Naive B cell (primary cell): ENCODE measurements around the gene C8A. TPM values are rescaled to one million over a fixed set of nuclear protein-coding genes. Genes with fewer than 3 reads are reported as not detected.

Experiments used
- ATAC-seq, 2 donors: fragments of 150-1000 bp; cut with Tn5 transposase; 2 replicates each; pipeline ENCODE4 v1.10.0; 2021; ENCODE audit warnings: low read depth in 2 of 2, mild to moderate bottlenecking in 2 of 2, moderate library complexity in 2 of 2
- DNase-seq: peaks from one replicate; pipeline ENCODE4 v3.0.0; 2022
- H3K27ac Mint-ChIP-seq, 6 donors: one replicate each; pipeline ENCODE4 v1.8.0; 2020 to 2022; ENCODE audit warnings: mild to moderate bottlenecking in 6 of 6, mixed read lengths in 6 of 6, moderate library complexity in 5 of 6, inconsistent platforms in 2 of 6
- H3K27me3 Mint-ChIP-seq, 3 donors: one replicate each; pipeline ENCODE4 v1.8.0; 2021 to 2022; ENCODE audit warnings: mixed read lengths in 3 of 3, mild to moderate bottlenecking in 1 of 3
- H3K36me3 Mint-ChIP-seq, 2 donors: one replicate each; pipeline ENCODE4 v1.8.0; 2020 to 2022; ENCODE audit warnings: mixed read lengths in 2 of 2, inconsistent platforms in 1 of 2, mild to moderate bottlenecking in 1 of 2
- H3K4me1 Mint-ChIP-seq, 3 donors: one replicate each; pipeline ENCODE4 v1.8.0; 2020 to 2022; ENCODE audit warnings: mixed read lengths in 3 of 3, inconsistent platforms in 1 of 3, mild to moderate bottlenecking in 1 of 3, moderate library complexity in 1 of 3
- H3K4me3 Mint-ChIP-seq, 8 donors: one replicate each; pipeline ENCODE4 v1.8.0; 2020 to 2022; ENCODE audit warnings: mild to moderate bottlenecking in 8 of 8, mixed read lengths in 8 of 8, moderate library complexity in 8 of 8, inconsistent platforms in 2 of 8
- H3K9me3 Mint-ChIP-seq, 7 donors: one replicate each; pipeline ENCODE4 v1.8.0; 2020 to 2022; ENCODE audit warnings: mixed read lengths in 7 of 7, mild to moderate bottlenecking in 5 of 7, inconsistent platforms in 2 of 7, moderate library complexity in 1 of 7
- polyA plus RNA-seq, 6 donors: library from polyadenylated mRNA; unstranded; fragments of 300-500 nt; fragmentation: Illumina TruSeq; gene quantifications; one replicate each; pipeline ENCODE4 v1.2.3, GENCODE V29; 2021; ENCODE audit warnings: low read depth in 6 of 6

The C8A gene
- polyA plus RNA-seq, 6 donors from 2014 or later = not detected

GRCh38 chr1:56825436-56825835 is 29.2 kb upstream of the C8A start:
- H3K4me1 Mint-ChIP-seq = no peaks in the 10 kb centered on the region
- no peak for DNase-seq
- peaks cover 0 to 1% (median 0%) of the 10 kb centered on the region in 7 donors for H3K9me3 Mint-ChIP-seq
- H3K27me3 Mint-ChIP-seq = peaks cover 19 to 40% (median 30%) of the 10 kb centered on the region in 3 donors
- ATAC-seq = no peak
- no peak overlapping the region for H3K4me3 Mint-ChIP-seq
- H3K36me3 Mint-ChIP-seq = no peaks in the 10 kb centered on the region
- no peak overlapping the region for H3K27ac Mint-ChIP-seq

DNA sequence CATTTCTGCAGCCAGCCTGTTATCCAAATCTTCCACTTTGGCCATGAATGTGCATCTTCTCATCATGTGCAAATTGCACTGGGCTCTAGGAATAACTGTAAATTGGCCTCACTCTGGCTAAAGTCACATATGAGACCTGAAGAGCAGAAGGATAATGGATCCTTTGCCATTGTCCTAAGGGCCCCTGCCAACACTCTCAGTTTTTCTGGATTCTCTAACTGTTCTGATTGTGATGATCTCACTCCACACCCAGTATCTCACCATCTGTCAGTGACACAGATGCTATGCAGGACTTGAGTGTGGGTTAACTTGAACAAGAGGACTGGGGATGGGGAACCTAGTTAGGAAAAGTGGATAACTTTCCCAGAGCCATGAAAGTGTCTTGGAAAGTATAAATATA is 26.9 kb upstream of the C8A start:
- no peak overlapping the region for H3K4me3 Mint-ChIP-seq
- H3K36me3 Mint-ChIP-seq = no peaks in the 10 kb centered on the region
- peaks cover 0 to 7% (median 0%) of the 10 kb centered on the region in 3 donors for H3K4me1 Mint-ChIP-seq
- DNase-seq (no peak), ATAC-seq (no peak)
- peaks cover 23 to 47% (median 29%) of the 10 kb centered on the region in 3 donors for H3K27me3 Mint-ChIP-seq
- peaks cover 0 to 1% (median 0%) of the 10 kb centered on the region in 7 donors for H3K9me3 Mint-ChIP-seq
- no peak overlapping the region for H3K27ac Mint-ChIP-seq

- H3K27me3 Mint-ChIP-seq = peaks cover 25 to 40% (median 29%) of the 10 kb centered on the region in 3 donors
- H3K4me3 Mint-ChIP-seq = no peak overlapping the region
Measured at GRCh38 chr1:56830052-56830451, 24.5 kb upstream of the C8A start.

GRCh38 chr1:56831871-56832693 is 22.5 kb upstream of the C8A start:
- peaks cover 0 to 7% (median 0%) of the 10 kb centered on the region in 3 donors for H3K4me1 Mint-ChIP-seq
- ATAC-seq (peak in 1 of 2 donors; percentile 32), DNase-seq (peak; percentile 52)
- no peaks in the 10 kb centered on the region for H3K9me3 Mint-ChIP-seq
- H3K27me3 Mint-ChIP-seq = peaks cover 21 to 32% (median 26%) of the 10 kb centered on the region in 3 donors
- H3K4me3 Mint-ChIP-seq = peak overlapping the region in 2 of 8 donors; percentile 10 to 42
- no peaks in the 10 kb centered on the region for H3K36me3 Mint-ChIP-seq
- no peak overlapping the region for H3K27ac Mint-ChIP-seq

More at GRCh38 chr1:56830052-56830451, 24.5 kb upstream of the C8A start:
- DNase-seq (no peak), ATAC-seq (no peak)
- Mint-ChIP-seq H3K9me3 (peaks cover 0 to 1% (median 0%) of the 10 kb centered on the region in 7 donors), H3K36me3 (no peaks in the 10 kb centered on the region), H3K4me1 (peaks cover 0 to 7% (median 0%) of the 10 kb centered on the region in 3 donors), H3K27ac (no peak overlapping the region)

GRCh38 chr1:56833088-56833487 is 21.5 kb upstream of the C8A start:
- H3K4me1 Mint-ChIP-seq = peaks cover 0 to 7% (median 0%) of the 10 kb centered on the region in 3 donors
- H3K36me3 Mint-ChIP-seq = no peaks in the 10 kb centered on the region
- no peaks in the 10 kb centered on the region for H3K9me3 Mint-ChIP-seq
- ATAC-seq = no peak
- no peak for DNase-seq
- peaks cover 21 to 30% (median 26%) of the 10 kb centered on the region in 3 donors for H3K27me3 Mint-ChIP-seq
- H3K4me3 Mint-ChIP-seq = no peak overlapping the region
- H3K27ac Mint-ChIP-seq = no peak overlapping the region

DNA sequence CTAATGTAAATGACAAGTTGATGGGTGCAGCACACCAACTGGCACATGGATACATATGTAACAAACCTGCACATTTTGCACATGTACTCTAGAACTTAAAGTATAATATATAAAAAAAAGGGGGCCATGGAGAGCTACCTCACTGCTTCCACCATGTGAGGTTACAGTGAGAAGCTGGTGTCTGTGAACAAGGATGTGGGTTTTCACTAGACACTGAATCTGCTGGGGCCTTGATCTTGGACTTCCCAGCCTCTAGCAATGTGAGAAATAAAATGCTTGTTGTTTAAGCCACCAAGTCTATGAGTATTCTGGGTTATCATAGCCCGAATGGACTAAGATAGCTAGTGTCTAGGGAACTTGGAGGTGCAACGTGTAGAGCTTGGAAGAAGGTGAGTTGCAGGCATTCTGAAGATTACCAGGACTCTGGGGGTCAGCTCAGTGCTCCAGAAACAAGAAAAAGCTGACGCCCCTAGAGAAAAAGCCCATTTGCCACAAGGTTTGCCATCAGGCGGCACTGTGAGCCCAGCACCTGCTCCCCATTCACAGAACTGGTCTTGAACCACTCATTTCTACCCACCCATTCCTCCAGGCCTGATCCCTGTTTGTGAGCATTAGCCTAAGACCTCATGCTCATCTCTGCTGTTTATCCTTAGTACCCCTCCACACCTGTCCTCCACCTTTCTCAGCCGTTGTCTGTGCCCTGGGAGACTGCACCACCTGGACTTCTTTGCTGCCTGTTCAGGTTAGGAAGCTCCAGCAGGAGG is 20.3 kb upstream of the C8A start:
- no peak overlapping the region for H3K4me3 Mint-ChIP-seq

GRCh38 chr1:56835657-56836056 is 18.9 kb upstream of the C8A start:
- H3K36me3 Mint-ChIP-seq = no peaks in the 10 kb centered on the region
- peaks cover 0 to 7% (median 0%) of the 10 kb centered on the region in 3 donors for H3K4me1 Mint-ChIP-seq
- ATAC-seq = no peak
- H3K9me3 Mint-ChIP-seq = peaks cover 0 to 3% (median 0%) of the 10 kb centered on the region in 7 donors
- no peak for DNase-seq
- no peak overlapping the region for H3K4me3 Mint-ChIP-seq
- H3K27me3 Mint-ChIP-seq = peaks cover 13 to 29% (median 17%) of the 10 kb centered on the region in 3 donors
- H3K27ac Mint-ChIP-seq = peak overlapping the region in 1 of 6 donors; percentile 5

More for the DNA sequence above, 20.3 kb upstream of the C8A start:
- H3K27me3 Mint-ChIP-seq = peaks cover 14 to 23% (median 20%) of the 10 kb centered on the region in 3 donors
- H3K9me3 Mint-ChIP-seq = peaks cover 0 to 3% (median 0%) of the 10 kb centered on the region in 7 donors
- no peak for DNase-seq
- no peak overlapping the region for H3K27ac Mint-ChIP-seq
- peaks cover 0 to 7% (median 0%) of the 10 kb centered on the region in 3 donors for H3K4me1 Mint-ChIP-seq
- no peaks in the 10 kb centered on the region for H3K36me3 Mint-ChIP-seq
- no peak for ATAC-seq

- no peak for DNase-seq
- peaks cover 0 to 7% (median 0%) of the 10 kb centered on the region in 3 donors for H3K4me1 Mint-ChIP-seq
- ATAC-seq = no peak
- no peaks in the 10 kb centered on the region for H3K36me3 Mint-ChIP-seq
- no peak overlapping the region for H3K27ac Mint-ChIP-seq
- peaks cover 0 to 3% (median 0%) of the 10 kb centered on the region in 7 donors for H3K9me3 Mint-ChIP-seq
- no peak overlapping the region for H3K4me3 Mint-ChIP-seq
- H3K27me3 Mint-ChIP-seq = peaks cover 12 to 23% (median 13%) of the 10 kb centered on the region in 3 donors
Measured at GRCh38 chr1:56836359-56836758, 18.2 kb upstream of the C8A start.

DNA sequence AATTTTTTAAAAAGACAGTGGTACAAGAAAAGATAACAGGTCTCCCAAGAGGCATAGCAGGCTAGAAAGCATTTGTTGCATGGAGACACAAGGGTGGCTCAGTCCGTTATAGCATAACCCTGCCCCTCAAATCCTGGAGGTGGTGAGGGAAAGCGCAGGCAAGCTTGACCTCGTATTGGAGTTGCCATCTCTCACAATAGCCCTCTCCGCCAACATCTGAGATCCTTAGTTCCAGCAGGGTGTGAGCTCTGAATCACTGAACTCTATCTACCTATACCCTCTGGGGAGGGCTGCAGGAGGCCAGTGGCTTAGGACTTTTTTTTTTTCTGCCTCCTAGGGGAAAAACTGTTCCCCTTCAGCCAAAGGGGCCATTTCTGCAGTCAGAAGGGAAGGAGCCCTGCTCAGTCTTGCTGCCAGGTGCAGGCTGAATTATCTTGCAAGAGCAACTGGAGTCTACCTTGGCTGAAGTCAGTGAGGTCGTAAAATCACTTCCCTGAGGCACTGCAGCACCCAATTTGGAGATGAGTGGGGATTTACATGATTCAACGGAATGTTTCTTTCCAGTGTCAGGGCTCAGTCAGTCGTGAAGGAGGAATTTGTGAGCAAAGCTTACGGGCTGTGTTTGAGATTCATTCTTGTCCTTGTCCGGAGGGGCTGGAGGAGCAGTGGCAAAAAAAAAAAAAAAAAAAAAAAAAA is 17.2 kb upstream of the C8A start:
- peaks cover 0 to under 1% (median 0%) of the 10 kb centered on the region in 3 donors for H3K4me1 Mint-ChIP-seq
- H3K27me3 Mint-ChIP-seq = peaks cover 11 to 18% (median 13%) of the 10 kb centered on the region in 3 donors
- ATAC-seq = no peak
- peaks cover 0 to 3% (median 0%) of the 10 kb centered on the region in 7 donors for H3K9me3 Mint-ChIP-seq
- no peak overlapping the region for H3K4me3 Mint-ChIP-seq
- no peak for DNase-seq
- no peak overlapping the region for H3K27ac Mint-ChIP-seq
- no peaks in the 10 kb centered on the region for H3K36me3 Mint-ChIP-seq

DNA sequence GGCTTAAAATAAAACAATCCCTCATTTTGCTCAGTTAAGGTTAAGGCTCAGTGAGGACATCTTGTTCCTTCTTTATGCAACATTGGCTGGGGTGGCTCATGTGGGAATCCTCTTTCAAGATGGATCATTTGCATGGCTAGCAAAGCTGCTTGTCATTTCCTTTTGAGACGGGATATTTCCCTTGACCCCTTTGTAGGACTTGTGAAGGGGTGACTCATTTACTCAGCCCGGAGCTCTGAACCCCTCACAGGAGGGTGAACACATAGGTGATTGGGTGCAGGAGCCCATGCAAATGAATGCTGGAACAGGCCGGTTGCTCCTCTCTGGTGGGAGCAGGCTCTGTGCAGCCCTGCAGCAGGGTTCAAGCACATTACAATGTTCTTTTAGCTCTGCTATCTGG is 15.8 kb upstream of the C8A start:
- no peak for ATAC-seq
- no peak for DNase-seq
- Mint-ChIP-seq H3K4me1 (no peaks in the 10 kb centered on the region), H3K4me3 (no peak overlapping the region), H3K36me3 (no peaks in the 10 kb centered on the region), H3K9me3 (peaks cover 0 to 3% (median 0%) of the 10 kb centered on the region in 7 donors), H3K27ac (no peak overlapping the region), H3K27me3 (peaks cover 11 to 15% (median 13%) of the 10 kb centered on the region in 3 donors)

GRCh38 chr1:56843544-56843943 is 11.1 kb upstream of the C8A start:
- Mint-ChIP-seq H3K36me3 (no peaks in the 10 kb centered on the region), H3K27me3 (peaks cover 18 to 33% (median 18%) of the 10 kb centered on the region in 3 donors), H3K4me1 (no peaks in the 10 kb centered on the region), H3K4me3 (no peak overlapping the region), H3K27ac (no peak overlapping the region), H3K9me3 (peaks cover 0 to 6% (median 2%) of the 10 kb centered on the region in 7 donors)
- no peak for DNase-seq
- no peak for ATAC-seq

DNA sequence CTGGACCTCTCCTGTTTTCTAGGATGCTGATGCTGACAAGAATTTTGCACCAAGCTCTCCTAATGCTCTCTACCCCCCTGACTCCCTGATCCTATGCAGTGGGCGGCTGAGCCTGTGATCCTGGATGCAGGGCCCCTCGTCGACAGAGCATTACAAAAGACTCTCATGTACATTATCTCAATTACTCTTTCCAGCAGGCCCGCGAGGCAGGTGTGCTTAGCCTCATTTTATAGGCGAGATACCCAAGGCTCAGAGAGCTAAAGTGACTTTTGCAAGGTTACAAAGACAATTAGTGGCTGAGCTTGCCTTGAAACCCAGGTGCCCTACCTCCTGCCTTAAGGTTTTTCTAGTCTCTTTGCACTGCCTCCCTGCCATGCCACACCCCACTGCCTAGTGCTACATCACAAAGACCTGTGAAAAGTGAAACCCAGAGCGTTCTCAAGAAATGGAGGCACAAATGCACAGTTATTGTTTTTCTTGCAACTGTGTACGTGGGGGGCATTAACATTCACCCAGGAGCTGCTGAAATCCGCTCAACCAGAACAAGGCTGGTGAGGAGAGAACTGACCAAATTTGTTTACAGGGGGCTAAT is 10.0 kb upstream of the C8A start:
- DNase-seq (no peak), ATAC-seq (no peak)
- H3K27ac Mint-ChIP-seq = no peak overlapping the region
- H3K4me1 Mint-ChIP-seq = no peaks in the 10 kb centered on the region
- peak overlapping the region in 1 of 8 donors; percentile 42 for H3K4me3 Mint-ChIP-seq
- peaks cover 15 to 26% (median 18%) of the 10 kb centered on the region in 3 donors for H3K27me3 Mint-ChIP-seq
- H3K36me3 Mint-ChIP-seq = no peaks in the 10 kb centered on the region
- peaks cover 0 to 3% (median 2%) of the 10 kb centered on the region in 7 donors for H3K9me3 Mint-ChIP-seq
